Vagina (tissue), 2 donors: ENCODE results near the gene CASKIN2.

Source experiments
- POLR2A ChIP-seq, 2 donors: fragments of 450-650 bp; IDR thresholded peaks; one replicate each; pipeline ENCODE4 v1.6.1; 2017; ENCODE audit warnings: antibody characterized with exemption in 2 of 2, mild to moderate bottlenecking in 2 of 2, moderate library complexity in 2 of 2
- POLR2AphosphoS5 ChIP-seq, 2 donors: sonication (generic); formaldehyde crosslinking; IDR thresholded peaks; one replicate each; pipeline ENCODE4 v1.9.0; 2017; ENCODE audit warnings: antibody characterized with exemption in 2 of 2, mild to moderate bottlenecking in 2 of 2, low read depth in 1 of 2; ENCODE audit not compliant: insufficient read depth in 1 of 2

DNA sequence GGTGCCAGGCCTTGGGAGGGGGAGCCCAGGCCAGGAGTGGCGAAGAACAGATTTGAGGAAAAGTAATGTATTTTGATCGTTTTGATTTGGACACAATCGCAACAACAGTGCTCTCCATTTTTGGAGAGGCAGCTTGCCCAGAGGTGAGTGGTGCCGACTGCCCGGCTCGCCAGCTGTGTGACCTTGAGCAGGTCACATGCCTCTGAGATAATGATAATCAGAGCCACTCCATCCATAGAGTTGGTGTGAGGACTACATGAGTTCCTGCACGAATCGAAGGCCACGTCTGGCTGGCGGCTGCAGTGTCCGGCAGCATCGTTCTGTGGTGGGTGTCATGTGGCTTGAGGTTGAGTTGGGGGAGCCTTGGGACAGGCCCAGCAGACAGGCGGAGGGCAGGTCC lies 30.8 kb upstream of the CASKIN2 start:
- no peak for TF ChIP-seq POLR2A (IDR thresholded peaks at IDR 0.05)
- no peak for TF ChIP-seq POLR2AphosphoS5 (IDR thresholded peaks at IDR 0.05; ENCODE audit: insufficient read depth in 1 of 2, low read depth in 1 of 2)
